NCI-H1436 (cell line): Measurements from ENCODE around the gene RAET1E.
"Not testable (repeated sequence)": the region's sequence is repeated elsewhere in the genome, so short reads cannot be mapped to it uniquely, and the experiment has no call there.

Experiments
- DNase-seq: peaks from one replicate; lab custom pipeline; 2025; lab: John Stamatoyannopoulos, UW

RAET1E gene

DNA sequence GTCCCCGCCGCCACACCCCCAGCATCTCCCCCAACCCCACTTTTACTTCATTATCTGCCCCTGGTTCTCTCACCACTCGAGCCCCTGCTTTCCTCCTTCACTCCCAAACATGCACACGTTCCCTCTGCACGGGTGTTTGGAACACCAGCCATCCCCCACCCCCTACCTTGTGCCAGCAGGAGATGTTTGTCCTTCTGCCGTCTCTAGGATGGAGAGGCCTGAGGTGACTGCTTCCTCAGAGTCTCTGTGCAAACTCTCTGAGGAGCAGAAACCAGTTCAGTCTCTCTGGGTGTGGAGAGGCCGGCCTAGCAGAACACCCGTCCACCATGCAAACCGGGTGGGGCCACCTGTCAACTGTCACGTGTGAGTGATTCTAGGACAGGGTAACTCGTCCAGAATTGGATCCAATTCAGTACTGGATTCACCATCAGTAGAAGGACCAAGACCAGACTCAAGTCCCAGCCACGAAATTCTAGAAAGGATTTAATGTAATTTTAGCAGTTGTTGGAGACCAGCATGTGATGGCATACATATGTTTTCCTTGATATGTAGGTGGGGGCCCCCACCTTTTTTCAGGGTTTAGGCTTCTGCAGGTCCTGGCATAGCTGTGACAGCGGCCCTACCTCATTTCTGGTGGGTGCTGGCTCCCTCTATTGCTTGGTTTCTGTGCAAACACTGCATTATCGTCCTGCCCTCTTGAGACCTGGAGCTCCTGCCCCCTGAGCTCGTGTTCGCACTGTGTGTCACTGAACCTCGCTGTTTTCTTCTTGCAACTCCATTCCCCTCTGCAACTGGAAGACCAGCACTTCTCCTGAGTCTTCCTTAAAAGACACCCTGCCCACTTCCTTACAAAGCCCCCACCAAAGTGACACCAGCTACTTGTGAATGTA lies at the start of gene RAET1E:
TSS of gene RAET1E (minus strand) at position 259 of the 890 bp plus-strand sequence. CDS start 7,212 bp downstream, outside the sequence.
- DNase-seq, result no peak

GRCh38 chr6:149947533-149947932 lies 49.6 kb upstream of the RAET1E start:
- not testable (repeated sequence) for DNase-seq

DNA sequence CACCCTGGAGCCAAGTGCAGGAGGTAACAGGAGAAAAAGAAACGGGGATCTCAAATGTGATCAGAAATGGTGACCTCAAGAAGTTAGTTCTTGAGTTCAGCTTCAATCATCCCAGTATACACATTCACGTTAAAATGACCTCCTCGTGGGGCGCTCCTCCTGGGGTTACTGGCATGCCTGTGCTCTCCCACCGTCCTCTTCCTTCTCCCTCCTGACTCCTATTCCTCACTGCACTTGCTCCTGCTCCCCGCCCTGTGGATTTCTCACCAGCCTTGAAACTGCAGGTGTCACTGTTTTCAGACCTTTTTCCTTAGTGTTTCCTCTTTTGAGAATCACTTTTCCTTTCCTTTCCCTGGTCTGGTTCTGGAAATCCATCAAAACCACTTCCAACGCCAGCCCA lies 48.7 kb upstream of the RAET1E start:
- DNase-seq, result not testable (repeated sequence)

DNA sequence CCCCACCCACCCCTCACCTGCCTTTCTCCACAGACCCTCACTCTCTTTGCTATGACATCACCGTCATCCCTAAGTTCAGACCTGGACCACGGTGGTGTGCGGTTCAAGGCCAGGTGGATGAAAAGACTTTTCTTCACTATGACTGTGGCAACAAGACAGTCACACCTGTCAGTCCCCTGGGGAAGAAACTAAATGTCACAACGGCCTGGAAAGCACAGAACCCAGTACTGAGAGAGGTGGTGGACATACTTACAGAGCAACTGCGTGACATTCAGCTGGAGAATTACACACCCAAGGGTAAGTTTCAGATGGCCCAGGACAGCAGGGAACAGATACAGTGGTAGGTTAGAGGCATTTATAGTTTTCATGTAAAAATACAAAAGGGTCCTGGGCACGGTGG lies 47.4 kb upstream of the RAET1E start:
- not testable (repeated sequence) for DNase-seq

GRCh38 chr6:149943321-149943720 lies 45.4 kb upstream of the RAET1E start:
- DNase-seq, result not testable (repeated sequence)

GRCh38 chr6:149942461-149942829 lies 44.5 kb upstream of the RAET1E start:
- DNase-seq, result no peak

- DNase-seq, result peak; percentile 75
Measured at GRCh38 chr6:149941583-149942460, 43.9 kb upstream of the RAET1E start, which contains the start of gene ULBP2. Gene ULBP2, plus strand, starts transcription at chr6:149942014. Its CDS starts 59 bp downstream, at chr6:149942073.

- no peak for DNase-seq
Measured at GRCh38 chr6:149940672-149940982, 42.7 kb upstream of the RAET1E start.

- no peak for DNase-seq
Measured at GRCh38 chr6:149939909-149940671, 42.2 kb upstream of the RAET1E start.

- DNase-seq, result no peak
Measured at GRCh38 chr6:149939356-149939648, 41.4 kb upstream of the RAET1E start.

GRCh38 chr6:149938571-149939355 lies 40.9 kb upstream of the RAET1E start:
- DNase-seq, result no peak

DNA sequence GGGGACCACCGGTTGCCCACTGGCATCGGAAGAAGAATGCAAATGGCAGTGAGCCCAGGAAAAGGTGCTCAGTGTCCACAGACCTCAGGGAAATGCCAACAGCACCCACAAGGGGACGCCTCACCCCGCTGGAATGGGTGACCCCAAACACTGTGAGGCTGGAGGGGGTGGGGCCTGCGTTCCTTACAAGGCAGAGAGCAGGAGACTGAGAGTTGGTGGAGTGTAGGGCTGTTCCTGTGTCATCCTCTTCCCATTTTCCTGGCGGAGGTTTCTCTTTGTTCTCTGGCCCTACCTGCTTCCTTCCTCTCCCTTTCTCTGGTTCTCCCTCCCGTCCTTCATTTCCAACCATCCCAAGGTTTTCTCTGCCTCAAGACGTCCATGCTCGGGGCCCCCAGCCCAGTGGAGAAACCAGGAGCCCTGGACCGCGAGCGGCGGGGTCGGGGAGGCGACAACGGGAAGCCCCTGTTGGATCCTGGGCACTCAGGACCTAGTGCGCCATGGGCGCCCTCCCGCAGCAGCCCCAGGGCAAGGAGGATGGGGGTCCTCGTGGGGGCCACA lies 40.2 kb upstream of the RAET1E start:
- not testable (repeated sequence) for DNase-seq

- no peak for DNase-seq
Measured at GRCh38 chr6:149936743-149937142, 38.8 kb upstream of the RAET1E start.

DNA sequence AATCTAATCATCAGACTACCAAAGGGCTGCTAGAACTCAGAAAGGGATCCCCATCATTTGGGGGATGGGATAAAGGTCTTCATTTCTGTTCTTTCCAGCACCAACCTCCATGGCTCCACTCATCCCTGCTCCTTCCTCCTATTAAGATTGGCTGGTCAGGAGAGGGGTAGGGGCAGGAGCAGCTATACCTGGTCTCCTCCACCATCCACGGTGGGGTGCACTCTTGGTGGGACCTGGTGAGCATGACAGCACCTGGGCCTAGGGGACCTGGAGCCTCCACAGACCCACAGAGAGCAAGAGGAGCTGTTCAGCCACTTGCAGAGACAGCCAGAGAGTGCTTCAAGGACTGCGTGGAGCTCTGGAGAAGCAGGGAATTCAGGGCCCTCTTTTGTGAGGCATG lies 37.8 kb upstream of the RAET1E start:
- DNase-seq, result no peak

GRCh38 chr6:149935246-149935645 lies 37.3 kb upstream of the RAET1E start:
- DNase-seq, result no peak

DNA sequence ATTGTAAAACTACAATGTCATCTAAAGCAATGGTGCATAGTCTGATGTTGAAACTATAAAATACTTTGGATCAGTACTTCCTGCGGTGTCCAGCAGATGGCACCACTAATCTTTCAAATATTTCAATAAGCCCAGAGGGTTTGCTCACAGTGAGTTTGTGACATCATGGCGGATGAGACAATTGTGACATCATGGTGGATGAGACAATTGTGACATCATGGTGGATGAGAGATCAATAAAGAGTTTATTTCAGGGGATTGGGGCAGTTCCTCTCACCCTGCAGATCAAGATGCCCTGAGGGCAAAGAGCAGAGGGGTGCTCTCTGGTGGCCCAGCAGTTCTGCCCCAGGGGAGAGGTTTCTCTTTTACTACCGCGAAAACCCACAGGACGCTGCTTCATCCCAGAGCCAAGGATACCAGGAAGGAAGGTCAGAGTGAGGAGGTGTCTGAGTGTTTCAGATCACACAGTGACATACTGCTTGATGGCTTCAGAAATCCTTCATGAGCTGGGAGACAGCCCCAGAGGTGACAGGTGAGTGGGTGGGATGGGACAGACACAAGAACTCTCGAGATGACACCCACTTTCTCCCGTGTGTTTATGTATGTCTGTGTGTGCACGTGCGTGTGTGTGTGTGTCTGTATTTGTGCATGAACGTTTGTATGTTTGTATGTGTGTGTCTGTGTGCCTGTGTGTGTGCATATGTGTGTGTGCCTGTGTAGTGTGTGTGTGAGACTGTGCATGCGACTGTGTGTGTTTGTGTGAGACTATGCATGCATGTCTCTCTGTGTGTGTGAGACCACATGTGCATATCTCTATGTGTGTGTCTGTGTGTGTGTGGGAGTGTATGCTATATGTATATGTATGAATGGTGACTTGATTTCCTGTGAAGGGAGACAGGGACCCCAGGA lies 36.6 kb upstream of the RAET1E start:
- peak; percentile 56 for DNase-seq

GRCh38 chr6:149933461-149933860 lies 35.5 kb upstream of the RAET1E start:
- DNase-seq, result no peak

DNA sequence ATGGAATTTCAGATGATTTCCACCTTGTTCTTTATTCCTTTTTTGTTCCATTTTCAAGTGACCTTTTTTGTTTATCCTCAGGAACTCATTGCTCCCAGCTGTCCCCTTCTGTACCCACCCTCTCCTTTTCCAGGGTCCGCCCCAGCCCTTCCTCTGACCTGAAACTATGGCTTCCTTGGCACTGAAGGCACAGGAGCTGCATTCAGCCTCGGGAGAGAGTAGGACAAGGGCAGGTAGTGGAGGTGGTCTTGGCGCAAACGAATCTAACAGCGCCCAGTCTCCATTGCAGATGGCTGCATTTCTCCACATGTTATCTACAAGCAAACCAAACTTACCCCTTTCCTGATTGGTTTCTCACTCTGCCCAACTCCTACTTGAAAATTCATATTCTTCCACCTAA lies 35.1 kb upstream of the RAET1E start:
- no peak for DNase-seq

DNA sequence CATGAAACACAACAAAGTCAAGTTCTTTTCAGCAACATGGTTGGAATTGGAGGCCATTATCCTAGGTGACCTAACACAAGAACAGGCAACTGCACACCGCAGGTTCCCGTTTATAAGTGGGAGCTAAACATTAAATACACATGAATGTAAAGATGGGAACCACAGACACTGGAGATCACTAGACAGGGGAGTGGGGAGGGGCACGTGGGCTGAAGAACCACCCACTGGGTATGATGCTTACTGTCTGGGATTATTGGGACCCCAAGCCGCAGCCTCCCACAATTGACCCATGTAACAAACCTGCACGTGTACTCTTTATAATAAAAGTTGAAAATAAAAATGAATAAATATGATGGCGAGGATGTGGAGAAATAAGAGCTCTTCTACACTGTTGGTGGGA lies 33.6 kb upstream of the RAET1E start:
- no peak for DNase-seq

- DNase-seq, result no peak
Measured at GRCh38 chr6:149929422-149929821, 31.5 kb upstream of the RAET1E start.
